SK-N-SH (cell line): ENCODE results near the gene DOK6. TPM values are rescaled to one million over a fixed set of nuclear protein-coding genes. Genes with fewer than 3 reads are reported as not detected.

ENCODE experiments used
- CTCF ChIA-PET: fragments of 300-600, 350-600 bp; formaldehyde crosslinking; extraction: SDS; loops from one replicate; lab custom pipeline; 2021; lab: Yijun Ruan, JAX
- POLR2A ChIA-PET: fragments of 350-600 bp; sonication (Branson Sonifier 250); formaldehyde crosslinking; extraction: SDS; loops from one replicate; lab custom pipeline; 2020; ENCODE audit warnings: antibody characterized with exemption, inconsistent platforms; lab: Yijun Ruan, JAX
- DNase-seq: peaks from one replicate; pipeline ENCODE4 v3.0.0; 2012
- H2AFZ ChIP-seq: fragments of 200-600 bp; sonication (generic); 2 replicates; pipeline ENCODE4 v1.8.1; 2016; ENCODE audit warnings: antibody characterized with exemption, mild to moderate bottlenecking, low read depth
- H3F3A ChIP-seq: fragments of 200-600 bp; sonication (generic); replicated peaks from 2 replicates; pipeline ENCODE3; 2016; ENCODE audit warnings: antibody characterized with exemption, mild to moderate bottlenecking; ENCODE audit not compliant: insufficient read depth
- H3K27ac ChIP-seq, 2 experiments: fragments of 200-500 bp in 1 of 2; fragments of 200-600 bp in 1 of 2; sonication (Bioruptor generic) in 1 of 2; sonication (generic), shearing (Covaris generic) in 1 of 2; 2 replicates each; pipeline versions ENCODE4 v1.5.1 to v1.6.1; 2014 to 2016; ENCODE audit warnings: low read depth in 2 of 2, inconsistent platforms in 1 of 2, low read length in 1 of 2, mild to moderate bottlenecking in 1 of 2, mixed read lengths in 1 of 2
- H3K27me3 ChIP-seq: fragments of 200-600 bp; sonication (generic), shearing (Covaris generic); 2 replicates; pipeline ENCODE4 v1.6.1; 2016; ENCODE audit warnings: mixed run types; ENCODE audit not compliant: insufficient read depth
- H3K36me3 ChIP-seq, 2 experiments: fragments of 200-500 bp in 1 of 2; fragments of 200-600 bp in 1 of 2; sonication (Bioruptor generic) in 1 of 2; sonication (generic) in 1 of 2; replicated peaks in 1 of 2; 2 replicates each; pipeline versions ENCODE3 to v1.5.1; 2014 to 2016; ENCODE audit warnings: low read length in 1 of 2, mild to moderate bottlenecking in 1 of 2; ENCODE audit not compliant: insufficient read depth in 2 of 2, control insufficient read depth in 1 of 2
- H3K4me1 ChIP-seq, 2 experiments: fragments of 200-500 bp in 1 of 2; fragments of 200-600 bp in 1 of 2; sonication (Bioruptor generic) in 1 of 2; sonication (generic), shearing (Covaris generic) in 1 of 2; 2 replicates each; pipeline versions ENCODE4 v1.5.1 to v1.6.1; 2014 to 2016; ENCODE audit warnings: low read depth in 1 of 2, low read length in 1 of 2, mixed run types in 1 of 2; ENCODE audit not compliant: insufficient read depth in 2 of 2, control insufficient read depth in 1 of 2
- H3K4me2 ChIP-seq: fragments of 200-600 bp; sonication (generic), shearing (Covaris generic); 2 replicates; pipeline ENCODE4 v1.6.1; 2017; ENCODE audit warnings: mixed run types
- H3K4me3 ChIP-seq, 2 experiments: fragments of 200-500 bp in 1 of 2; fragments of 200-600 bp in 1 of 2; sonication (Bioruptor generic) in 1 of 2; sonication (generic), shearing (Covaris generic) in 1 of 2; 2 replicates each; pipeline versions ENCODE4 v1.5.1 to v1.8.1; 2014 to 2016; ENCODE audit warnings: low read depth in 2 of 2, inconsistent platforms in 1 of 2, low read length in 1 of 2, mild to moderate bottlenecking in 1 of 2, mixed read lengths in 1 of 2, moderate library complexity in 1 of 2
- H3K79me2 ChIP-seq: fragments of 200-600 bp; sonication (generic); 2 replicates; pipeline ENCODE4 v1.8.1; 2017; ENCODE audit warnings: mild to moderate bottlenecking; ENCODE audit not compliant: insufficient read depth
- H3K9ac ChIP-seq: fragments of 200-600 bp; sonication (generic); 2 replicates; pipeline ENCODE4 v1.6.1; 2017; ENCODE audit warnings: mixed run types
- H3K9me2 ChIP-seq: fragments of 200-600 bp; sonication (generic); 2 replicates; pipeline ENCODE4 v1.6.1; 2017; ENCODE audit warnings: mixed run types
- H3K9me3 ChIP-seq: fragments of 200-600 bp; sonication (generic); 2 replicates; pipeline ENCODE4 v1.6.1; 2017; ENCODE audit warnings: mixed run types, mild to moderate bottlenecking, moderate library complexity
- H4K20me1 ChIP-seq: fragments of 200-600 bp; sonication (generic); 2 replicates; pipeline ENCODE4 v1.6.1; 2017; ENCODE audit warnings: mild to moderate bottlenecking, mixed run types; ENCODE audit not compliant: insufficient read depth
- CTCF ChIP-seq: fragments of 200-600 bp; sonication (generic); IDR thresholded peaks from 2 replicates; pipeline ENCODE4 v1.6.1; 2017; ENCODE audit warnings: antibody characterized with exemption, mild to moderate bottlenecking, moderate library complexity
- EZH2phosphoT487 ChIP-seq: fragments of 200-600 bp; sonication (generic); IDR thresholded peaks from 2 replicates; pipeline ENCODE4 v1.6.1; 2017; ENCODE audit warnings: low read depth, mixed run types, mild to moderate bottlenecking, antibody characterized with exemption, moderate library complexity, borderline replicate concordance
- FOSL2 ChIP-seq: IDR thresholded peaks from 2 replicates; pipeline ENCODE4 v1.4.0; 2012; ENCODE audit warnings: low read depth, mild to moderate bottlenecking, moderate library complexity, borderline replicate concordance
- FOXJ3 ChIP-seq: sonication (generic); formaldehyde crosslinking; IDR thresholded peaks from 2 replicates; pipeline ENCODE4 v1.5.1; 2020; ENCODE audit warnings: mild to moderate bottlenecking, missing genetic modification reagents
- FOXM1 ChIP-seq: IDR thresholded peaks from 2 replicates; pipeline ENCODE4 v1.4.0; 2012; ENCODE audit warnings: low read depth, mild to moderate bottlenecking
- JUND ChIP-seq: IDR thresholded peaks from 2 replicates; pipeline ENCODE4 v1.4.0; 2012
- MAX ChIP-seq: IDR thresholded peaks from 2 replicates; pipeline ENCODE4 v1.4.0; 2012; ENCODE audit warnings: low read depth
- MEF2A ChIP-seq: IDR thresholded peaks from 2 replicates; pipeline ENCODE4 v1.4.0; 2012; ENCODE audit warnings: low read depth, borderline replicate concordance
- MXI1 ChIP-seq: IDR thresholded peaks from 2 replicates; pipeline ENCODE4 v1.6.1; 2012; ENCODE audit warnings: mild to moderate bottlenecking, low read depth, low read length, improper control_type of control experiment
- NFIC ChIP-seq: IDR thresholded peaks from 2 replicates; pipeline ENCODE4 v1.4.0; 2012; ENCODE audit warnings: borderline replicate concordance
- NRF1 ChIP-seq: IDR thresholded peaks from 2 replicates; pipeline ENCODE4 v1.6.1; 2012; ENCODE audit warnings: low read depth, mild to moderate bottlenecking, low read length
- PBX3 ChIP-seq: IDR thresholded peaks from 2 replicates; pipeline ENCODE4; 2012
- POLR2AphosphoS5 ChIP-seq: IDR thresholded peaks from 2 replicates; pipeline ENCODE4 v1.6.1; 2012; ENCODE audit warnings: low read depth, low read length
- RCOR1 ChIP-seq: fragments of 150-350 bp; IDR thresholded peaks from 2 replicates; pipeline ENCODE4 v1.6.1; 2017; ENCODE audit warnings: antibody characterized with exemption, low read length
- RFX5 ChIP-seq: IDR thresholded peaks from 2 replicates; pipeline ENCODE4 v1.6.1; 2012; ENCODE audit warnings: mild to moderate bottlenecking, improper control_type of control experiment, low read length
- SMC3 ChIP-seq: IDR thresholded peaks from 2 replicates; pipeline ENCODE4 v1.6.1; 2012; ENCODE audit warnings: low read depth, low read length, improper control_type of control experiment
- TCF12 ChIP-seq: IDR thresholded peaks from 2 replicates; pipeline ENCODE4 v1.4.0; 2012
- TEAD4 ChIP-seq: IDR thresholded peaks from 2 replicates; pipeline ENCODE4 v1.4.0; 2012; ENCODE audit warnings: mild to moderate bottlenecking, borderline replicate concordance; ENCODE audit not compliant: insufficient read depth
- USF1 ChIP-seq: IDR thresholded peaks from 2 replicates; pipeline ENCODE4 v1.4.0; 2012; ENCODE audit warnings: low read depth, borderline replicate concordance
- YY1 ChIP-seq: IDR thresholded peaks from 2 replicates; pipeline ENCODE4 v1.4.0; 2012; ENCODE audit warnings: low read depth, mild to moderate bottlenecking
- WGBS: methylation state at CpG from one replicate; pipeline ENCODE4 v1.1.6; 2017; ENCODE audit warnings: low lambda C conversion rate; 5-methylcytosine and 5-hydroxymethylcytosine counted together
- polyA plus RNA-seq, 3 experiments: library from polyadenylated mRNA; depleted of rRNA; stranded (reverse); fragments of >200 nt; gene quantifications; 2 replicates each; pipeline ENCODE4 v1.2.3, GENCODE V29; 2012
- TF ChIP-seq, protein P1 (sequence below): fragments of 150-350 bp; IDR thresholded peaks from 2 replicates; pipeline ENCODE4 v1.6.1; 2017; ENCODE audit warnings: antibody characterized with exemption, low read length, low read depth, borderline replicate concordance

DOK6 gene
- polyA plus RNA-seq, 1 of the 3 experiments (the other 2 are of a cell fraction), result 3.9 TPM

DNA sequence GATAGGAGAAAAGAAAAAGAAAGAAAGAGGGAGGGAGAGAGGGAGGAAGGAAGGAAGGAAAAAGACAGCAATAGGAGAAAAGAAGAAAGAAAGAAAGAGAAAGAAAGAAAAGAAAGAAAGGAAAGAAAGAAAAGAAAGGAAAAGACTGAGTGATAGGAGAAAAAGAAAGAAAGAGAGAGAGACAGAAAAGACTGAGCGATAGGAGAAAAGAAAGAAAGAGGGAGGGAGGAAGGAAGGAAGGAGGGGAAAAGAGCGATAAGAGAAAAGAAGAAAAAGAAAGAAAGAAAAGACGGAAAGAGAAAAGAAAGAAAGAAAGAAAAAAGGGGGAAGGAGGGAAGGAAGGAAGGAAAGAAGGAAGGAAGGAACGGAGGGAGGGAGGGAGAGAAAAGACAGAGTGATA is 216.7 kb downstream of the DOK6 start (continued):
- no peak for TF ChIP-seq CTCF
- TF ChIP-seq YY1, result no peak
- no peak for TF ChIP-seq JUND
- TF ChIP-seq MXI1, result no peak
- TF ChIP-seq, protein P1, sequence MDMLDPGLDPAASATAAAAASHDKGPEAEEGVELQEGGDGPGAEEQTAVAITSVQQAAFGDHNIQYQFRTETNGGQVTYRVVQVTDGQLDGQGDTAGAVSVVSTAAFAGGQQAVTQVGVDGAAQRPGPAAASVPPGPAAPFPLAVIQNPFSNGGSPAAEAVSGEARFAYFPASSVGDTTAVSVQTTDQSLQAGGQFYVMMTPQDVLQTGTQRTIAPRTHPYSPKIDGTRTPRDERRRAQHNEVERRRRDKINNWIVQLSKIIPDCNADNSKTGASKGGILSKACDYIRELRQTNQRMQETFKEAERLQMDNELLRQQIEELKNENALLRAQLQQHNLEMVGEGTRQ, result no peak
- no peak for TF ChIP-seq MAX
- TF ChIP-seq FOXM1, result no peak
- TF ChIP-seq POLR2AphosphoS5, result no peak
- no peak for TF ChIP-seq TEAD4
- no peak for TF ChIP-seq MEF2A
- no peak for TF ChIP-seq USF1

- H3K4me2 ChIP-seq, result no peak overlapping the region
- no peak for DNase-seq
- POLR2A ChIA-PET, result no interaction called here
- H4K20me1 ChIP-seq, result no peaks in the 10 kb centered on the region
- H2AFZ ChIP-seq, result no peak overlapping the region
- CTCF ChIA-PET, result interaction anchor here (1.0 kb wide), 1 partner anchor 8 kb away, joined by 3 read pairs; no protein-coding TSS in a partner anchor
- no peaks in the 10 kb centered on the region for H3K36me3 ChIP-seq
- no peaks in the 10 kb centered on the region for H3F3A ChIP-seq
- H3K9me3 ChIP-seq, result no peaks in the 10 kb centered on the region
- H3K9me2 ChIP-seq, result no peaks in the 10 kb centered on the region
- peak overlapping the region in 1 of 2 experiments; percentile 34; a peak in 1 of 4 replicates for H3K27ac ChIP-seq
- H3K79me2 ChIP-seq, result 0 out of 2 replicates have a peak, but pooled peaks cover 6% of the 10 kb centered on the region
- H3K27me3 ChIP-seq, result no peaks in the 10 kb centered on the region
- H3K4me1 ChIP-seq, result no peaks in the 10 kb centered on the region; a peak in 2 of 4 replicates
- H3K4me3 ChIP-seq, result no peak overlapping the region
- H3K9ac ChIP-seq, result no peak overlapping the region
- 83% methylated on average over 4 of the region's 4 CpGs for WGBS
- TF ChIP-seq SMC3 (no peak), FOXM1 (no peak), PBX3 (0 out of 2 replicates have a peak, but pooled peaks have one; percentile 14), NFIC (peak; percentile 66), FOSL2 (no peak), TEAD4 (no peak), FOXJ3 (CRISPR knock-in tag) (no peak), RFX5 (no peak), RCOR1 (no peak), USF1 (no peak), MAX (peak; percentile 66), TCF12 (no peak), NRF1 (no peak), EZH2phosphoT487 (no peak)
- TF ChIP-seq, protein P1, result no peak
- TF ChIP-seq, all 33 proteins: peak for 3
Observed at GRCh38 chr18:69617888-69618287, 217.2 kb downstream of the DOK6 start.
